HG03039 (cell line): ENCODE data around the gene PRRT1B.

Experiments
- ATAC-seq: cut with Tn5 transposase; IDR thresholded peaks from one replicate; pipeline ENCODE4 v1.9.1; 2021; ENCODE audit warnings: mild to moderate bottlenecking, moderate library complexity; ENCODE audit not compliant: unreplicated experiment

PRRT1B gene

DNA sequence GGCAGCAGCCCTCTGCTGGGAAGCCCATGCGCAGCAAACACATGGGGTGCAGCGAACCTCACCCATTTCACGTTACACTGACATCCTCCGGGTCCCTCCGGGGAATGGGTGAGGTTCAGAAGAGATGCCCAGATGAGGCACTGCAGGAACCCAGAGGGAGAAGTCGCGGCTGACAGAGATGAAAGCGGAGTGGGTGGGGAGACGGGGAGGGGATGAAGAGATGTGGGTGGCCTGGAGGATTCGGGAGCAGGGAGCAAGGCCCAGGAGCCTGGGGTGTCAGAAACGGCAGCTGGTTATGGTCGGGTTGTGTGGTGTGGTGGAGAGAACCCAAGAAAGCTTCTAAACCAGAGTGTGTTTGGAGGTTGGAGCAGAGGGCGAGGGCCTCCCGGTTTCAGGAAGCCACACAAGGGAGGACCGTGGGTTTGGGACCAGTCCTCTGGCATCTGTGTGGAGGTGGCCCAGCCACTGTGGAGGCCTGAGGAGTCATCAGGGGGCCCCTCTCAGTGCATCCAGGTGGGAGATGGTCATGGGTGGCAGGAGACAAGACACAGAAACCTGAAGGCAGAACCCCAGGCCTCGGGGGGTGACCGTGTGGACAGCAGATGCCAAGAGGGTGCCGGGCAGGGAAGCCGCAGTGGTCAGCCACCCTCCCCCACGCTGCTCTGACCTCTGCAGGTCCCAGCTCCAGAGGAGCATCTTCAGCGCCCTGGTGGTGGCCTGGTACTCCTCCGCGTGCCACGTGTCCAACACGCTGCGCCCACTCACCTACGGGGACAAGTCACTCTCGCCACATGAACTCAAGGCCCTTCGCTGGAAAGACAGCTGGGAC lies 22.9 kb upstream of the PRRT1B start:
- ATAC-seq: no peak

DNA sequence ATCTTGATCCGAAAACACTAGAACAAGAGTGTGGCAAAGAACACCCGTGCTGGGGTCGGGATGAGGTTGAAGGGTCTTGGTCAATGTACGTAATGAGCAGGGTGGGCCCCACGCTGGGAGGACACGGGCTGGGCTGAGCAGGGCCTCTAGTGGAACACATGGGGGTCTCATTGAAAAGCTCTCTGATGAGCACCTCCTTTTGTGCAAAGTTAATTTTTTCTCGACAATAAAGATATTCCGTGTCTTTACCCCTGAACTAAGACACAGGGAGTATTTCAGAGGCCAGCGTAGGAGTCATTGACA lies 22.3 kb upstream of the PRRT1B start:
- no peak for ATAC-seq

DNA sequence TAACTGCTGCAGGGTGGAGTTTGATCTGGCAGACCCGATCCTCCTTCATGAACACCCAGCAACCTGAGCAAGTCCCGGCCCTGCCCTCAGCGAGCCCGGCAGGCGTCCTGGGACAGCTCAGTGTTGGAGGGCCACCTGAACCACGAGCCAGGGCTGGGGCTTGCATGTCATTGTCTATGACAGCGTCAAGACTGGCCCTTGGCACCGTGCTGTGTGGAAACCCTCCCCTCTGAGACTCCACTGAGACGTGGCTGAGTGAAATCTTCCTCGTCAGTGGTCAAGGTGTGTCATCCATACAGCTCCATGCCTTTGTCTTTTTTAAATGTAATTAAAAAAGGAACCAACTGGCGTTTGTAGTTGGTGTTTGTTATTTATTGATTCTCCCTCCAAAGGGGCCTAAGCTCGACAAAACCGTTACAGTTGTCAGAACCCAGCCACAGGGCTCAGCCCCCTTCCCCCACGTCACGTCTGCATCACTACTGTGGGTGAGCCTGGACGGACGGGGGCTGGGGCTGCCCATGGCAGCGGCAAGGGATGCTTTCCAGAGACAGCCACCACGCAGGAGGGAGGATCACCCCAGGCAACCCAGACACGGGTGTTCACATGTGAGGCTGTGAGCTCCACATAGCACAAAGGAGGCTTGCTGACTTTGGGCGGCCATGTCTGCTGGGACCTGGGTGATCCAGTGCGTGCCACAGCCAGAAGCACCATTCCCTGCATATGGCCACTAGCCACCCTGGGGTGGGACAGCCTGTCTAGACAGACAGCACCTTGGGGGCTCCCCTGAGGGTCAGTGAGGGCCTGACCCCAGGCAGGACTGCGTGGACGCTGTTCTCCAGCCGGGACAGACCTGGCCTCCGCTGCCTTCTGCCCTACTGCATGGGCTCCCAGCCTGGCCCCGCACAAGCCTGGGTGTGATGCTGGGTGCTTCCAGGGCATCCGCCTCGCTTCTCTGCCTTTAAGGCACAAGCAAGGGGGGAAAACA lies 21.6 kb upstream of the PRRT1B start:
- ATAC-seq: no peak

DNA sequence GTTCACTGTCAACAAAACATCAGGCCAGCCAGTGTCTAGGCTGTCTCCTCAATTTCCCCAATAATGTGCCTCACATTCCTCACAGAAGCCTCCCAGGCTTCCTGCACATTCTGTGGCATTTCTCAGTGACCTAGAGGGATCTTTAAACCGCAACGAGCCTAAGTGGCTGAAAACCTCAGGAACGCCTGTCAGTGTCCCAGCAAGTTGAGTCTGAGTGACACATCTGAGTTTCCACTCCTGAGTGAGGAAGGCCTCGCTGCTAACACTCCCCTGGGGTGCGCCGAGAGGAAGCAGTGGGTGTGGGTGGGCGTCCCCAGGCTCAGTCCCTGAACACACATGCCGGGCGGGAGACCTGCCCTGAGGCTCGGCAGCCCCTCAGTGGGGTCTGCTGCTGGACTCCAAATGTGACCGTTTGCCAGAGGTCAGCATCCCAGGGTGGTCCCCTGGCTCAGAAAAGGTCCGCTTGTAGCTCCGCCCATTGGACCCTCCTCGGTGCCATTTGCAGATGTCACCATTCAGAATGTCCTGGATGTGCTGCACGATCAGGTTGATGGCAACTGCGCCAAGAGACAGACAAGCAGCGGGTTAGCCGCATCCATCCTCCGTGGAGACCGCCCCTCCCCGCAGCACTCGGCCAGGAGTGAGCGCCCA lies 20.5 kb upstream of the PRRT1B start:
- no peak for ATAC-seq

DNA sequence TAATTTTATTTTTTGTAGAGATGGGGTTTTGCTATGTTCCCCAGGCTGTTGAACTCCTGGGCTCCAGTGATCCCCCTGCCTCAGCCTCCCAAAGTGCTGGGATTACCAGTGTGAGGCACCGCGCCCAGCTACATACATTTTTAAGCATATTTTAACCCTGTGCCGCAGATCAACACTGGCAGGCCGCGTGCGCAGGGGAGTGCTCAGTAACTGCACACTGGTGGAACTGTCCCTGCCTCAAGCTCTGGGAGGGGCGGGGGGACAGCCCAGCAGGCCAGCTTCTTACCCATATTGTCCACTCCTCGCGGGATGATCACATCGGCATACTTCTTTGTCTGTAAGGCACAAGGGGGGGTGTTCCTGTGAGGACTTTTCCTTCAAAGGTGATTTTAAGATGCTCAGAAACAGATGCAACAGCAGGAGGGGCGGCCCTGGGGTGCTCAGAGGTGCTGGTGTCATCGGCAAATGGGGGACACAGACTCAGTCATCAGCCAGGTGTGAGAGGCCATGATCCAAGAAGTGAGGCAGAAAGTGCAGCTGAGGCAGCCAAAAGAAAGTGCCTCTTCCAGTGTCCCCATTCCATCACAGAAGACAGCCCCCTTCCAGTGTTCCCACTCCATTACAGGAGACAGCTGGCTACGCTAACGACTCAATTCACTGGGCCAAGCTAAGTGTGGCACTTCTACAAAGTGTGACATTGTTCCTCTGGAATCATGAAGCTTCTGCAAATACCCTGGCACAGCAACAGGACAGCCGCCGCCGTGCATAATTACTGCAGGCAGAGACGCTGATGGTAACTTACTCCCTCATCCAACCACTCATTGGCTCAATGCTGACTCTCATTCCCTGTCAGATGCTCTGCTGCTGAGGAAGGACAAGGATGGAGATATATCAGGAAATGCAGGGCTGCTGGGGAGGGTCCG lies 19.4 kb upstream of the PRRT1B start:
- ATAC-seq: no peak

DNA sequence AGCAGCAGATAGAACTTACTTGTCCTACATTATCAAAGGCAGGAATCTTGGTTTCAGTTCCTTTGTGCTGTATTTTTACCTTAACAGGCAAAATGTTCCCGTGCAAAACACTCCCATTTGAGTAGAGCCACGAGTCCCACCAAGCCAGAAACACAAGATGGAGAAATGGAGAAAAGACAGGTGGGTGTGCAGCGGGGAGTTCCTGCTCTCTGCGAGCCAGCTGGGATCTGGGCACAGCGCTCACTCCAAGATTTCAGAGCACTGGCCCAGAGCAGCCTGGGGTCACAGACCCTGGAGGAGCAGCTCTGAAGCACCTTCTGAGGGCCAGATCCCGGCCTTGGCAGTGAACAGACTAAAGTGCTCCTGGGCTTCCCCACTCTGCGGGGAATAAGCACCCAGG lies 17.1 kb upstream of the PRRT1B start:
- ATAC-seq: no peak

DNA sequence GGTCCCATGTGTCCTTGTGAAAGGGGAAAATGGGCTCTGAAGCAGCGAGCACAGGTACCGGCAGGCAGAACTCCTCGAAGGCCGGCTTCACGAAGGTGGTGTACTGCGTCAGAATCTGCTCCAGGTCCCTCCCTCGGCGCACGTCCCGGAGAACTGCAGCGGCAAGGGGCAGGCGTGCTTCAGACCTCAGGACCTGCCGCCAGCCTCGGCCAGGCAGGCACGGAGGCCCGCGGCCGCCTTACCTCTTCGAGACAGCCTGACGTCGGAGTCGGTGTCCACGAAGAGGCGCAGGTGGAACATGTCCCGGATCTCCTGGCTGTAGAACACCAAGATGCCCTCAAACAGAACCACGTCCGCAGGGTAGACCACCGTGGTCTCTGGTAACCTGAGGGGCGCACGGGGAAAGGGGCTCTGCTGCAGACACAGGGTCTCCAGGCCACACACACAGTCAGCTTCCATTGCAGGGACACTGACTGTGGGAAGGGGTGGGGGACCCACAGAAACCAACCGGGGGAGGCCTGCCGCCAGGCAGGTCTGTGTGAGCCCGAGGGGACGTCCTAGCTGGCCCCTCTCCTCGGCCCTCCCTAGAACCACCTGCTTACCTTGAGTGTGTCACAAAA lies 16.3 kb upstream of the PRRT1B start:
- no peak for ATAC-seq

DNA sequence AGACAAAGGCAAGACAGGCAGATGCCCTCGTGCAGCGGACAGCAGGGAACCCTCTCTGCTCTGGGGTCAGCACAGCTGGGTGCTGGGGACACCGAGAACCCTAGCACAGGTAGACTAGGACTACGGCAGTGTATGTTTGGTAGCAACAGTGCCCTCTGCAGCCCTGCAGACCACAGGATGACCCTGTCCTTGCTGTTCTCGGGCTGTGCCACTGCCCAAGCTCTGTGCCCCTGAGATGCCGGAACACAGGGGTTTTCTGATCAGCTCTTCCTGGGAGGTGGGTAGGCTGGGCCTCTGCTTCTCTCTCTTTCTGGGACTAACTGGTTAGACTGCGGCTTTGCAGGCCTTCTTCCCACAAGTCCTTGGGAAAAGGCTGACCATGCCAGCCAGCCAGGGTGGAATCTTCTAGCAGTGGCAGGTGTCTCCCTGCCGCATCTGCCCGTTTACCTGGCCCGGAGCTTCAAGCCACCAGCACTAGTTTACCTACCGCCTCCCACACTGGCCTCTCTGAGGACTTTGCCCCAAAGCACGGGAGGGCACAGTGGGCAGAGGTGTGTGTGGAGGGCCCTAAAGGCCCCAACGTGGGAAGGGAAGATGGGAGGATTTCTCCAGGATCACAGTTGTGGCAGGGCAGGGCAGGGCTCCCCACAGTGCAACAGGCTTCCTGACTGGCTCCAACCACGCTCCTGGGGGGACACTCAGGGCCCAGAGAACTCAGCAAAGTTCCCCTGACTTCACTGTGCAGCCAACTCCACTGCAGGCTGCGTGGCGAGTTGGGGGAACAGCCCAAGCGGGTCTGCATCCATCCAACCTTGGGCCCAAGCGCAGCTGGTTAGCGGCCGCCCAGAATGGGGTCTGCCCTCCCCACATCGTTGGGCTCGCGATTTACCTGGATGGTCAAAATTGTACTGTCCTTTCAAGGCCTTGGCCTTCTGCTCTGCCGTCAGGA lies 15.5 kb upstream of the PRRT1B start:
- ATAC-seq: no peak

DNA sequence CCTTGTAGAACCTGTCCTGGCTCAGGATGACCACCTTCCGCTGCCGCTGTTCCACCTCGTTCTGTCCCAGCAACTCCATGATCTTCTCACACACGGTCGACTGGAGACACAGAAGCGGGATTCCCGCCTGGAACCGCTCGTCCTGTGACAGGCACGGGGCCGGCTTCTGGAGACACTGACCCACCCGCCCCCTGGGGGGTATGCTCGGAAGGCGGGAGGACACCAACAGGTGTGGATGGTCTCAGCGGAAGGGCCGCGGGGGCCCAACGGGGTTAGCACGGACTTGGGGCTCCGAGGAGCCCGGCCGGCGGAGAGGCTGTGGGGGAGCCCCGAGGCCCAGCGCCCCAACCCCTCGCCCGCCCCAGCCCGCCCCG lies 14.8 kb upstream of the PRRT1B start:
- peak; percentile 21 for ATAC-seq

DNA sequence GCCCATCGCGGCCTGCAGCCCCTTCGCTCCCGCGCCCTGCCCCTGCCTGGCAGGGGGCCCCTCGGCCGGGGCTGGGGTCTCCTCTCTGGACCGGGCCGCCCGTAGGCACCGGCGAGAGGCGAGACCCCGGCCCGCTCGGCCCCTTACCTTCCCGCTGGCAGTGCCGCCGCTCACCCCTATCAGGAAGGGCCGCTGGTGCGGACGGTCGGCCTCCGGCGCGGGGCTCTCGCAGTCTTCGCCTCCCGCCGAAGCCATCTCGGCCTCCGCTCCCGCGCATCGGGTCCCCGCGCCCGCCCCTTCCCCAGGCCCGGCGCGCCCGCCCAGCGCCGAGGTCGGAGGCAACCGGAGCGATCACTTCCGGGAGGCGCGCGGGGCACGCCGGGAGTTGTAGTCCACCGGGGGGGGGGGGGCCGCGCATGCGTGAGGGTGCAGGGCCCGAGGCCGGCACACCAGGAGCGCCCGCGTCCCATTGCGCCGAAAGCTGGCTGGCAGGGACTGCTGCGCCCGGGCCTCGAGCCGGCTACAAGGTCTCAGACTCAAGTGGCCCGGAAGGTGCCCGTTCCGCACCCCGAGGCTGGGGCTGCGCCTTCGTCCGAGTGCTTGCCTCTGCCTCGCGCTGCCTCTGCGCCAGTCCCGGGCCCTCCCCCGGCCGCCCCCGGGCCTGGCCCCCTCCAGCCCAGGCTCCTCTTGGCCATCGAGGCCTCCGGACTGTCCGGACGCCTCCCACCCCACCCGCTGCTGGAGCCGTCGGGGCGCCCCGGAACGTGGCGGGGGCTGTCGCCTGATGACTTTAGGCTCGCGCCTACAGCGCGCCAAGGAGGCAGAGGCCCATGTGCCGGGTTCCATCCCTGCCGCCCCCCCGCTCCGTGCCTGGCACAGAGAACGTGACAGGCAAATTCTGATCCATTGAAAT lies 14.1 kb upstream of the PRRT1B start, which contains the start of gene UCK1:
UCK1 (minus strand) TSS at position 344 of the 913 bp plus-strand sequence; CDS start at position 255, 89 bp downstream.
- ATAC-seq: peak; percentile 55

DNA sequence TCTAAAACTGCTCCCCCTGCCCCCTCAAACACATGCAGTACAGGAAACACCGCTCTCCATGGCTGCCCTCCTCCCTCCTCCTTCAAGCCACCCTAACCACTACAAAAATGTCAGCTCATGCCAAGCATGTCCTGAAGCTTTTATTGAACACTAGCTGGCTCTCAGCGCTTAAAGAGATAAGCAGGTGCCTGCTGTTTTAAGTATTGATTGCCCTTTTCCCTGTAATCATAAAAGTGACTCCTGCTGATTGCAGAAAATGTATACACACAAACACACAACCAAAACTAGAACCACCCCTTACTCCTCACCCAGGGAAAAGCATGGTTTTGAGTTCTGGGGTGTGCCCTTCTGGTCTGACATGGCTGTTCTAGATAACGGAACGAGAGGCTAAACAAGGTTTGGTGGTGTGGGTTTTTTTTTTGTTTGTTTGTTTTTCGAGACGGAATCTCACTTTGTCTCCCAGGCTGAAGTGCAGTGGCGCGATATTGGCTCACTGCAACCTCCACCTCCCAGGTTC lies 10.5 kb upstream of the PRRT1B start:
- ATAC-seq: no peak

DNA sequence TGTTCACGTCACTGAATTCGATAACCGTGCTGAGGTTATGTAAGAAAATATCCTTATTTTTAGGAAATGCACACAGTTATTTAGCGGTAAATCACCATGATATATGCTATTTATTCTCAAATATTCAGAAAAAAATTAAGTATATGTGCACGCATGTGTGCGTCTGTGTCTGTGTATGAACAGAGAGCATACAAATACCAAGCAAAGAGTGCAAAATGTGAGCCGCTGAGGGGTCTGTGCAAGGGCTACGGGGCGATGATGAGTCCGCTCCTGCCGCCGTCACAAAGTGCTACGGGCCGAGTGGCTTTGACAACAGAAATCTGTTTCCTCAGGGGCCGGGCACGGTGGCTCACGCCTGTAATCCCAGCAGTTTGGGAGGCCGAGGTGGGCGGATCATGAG lies 7.4 kb upstream of the PRRT1B start:
- no peak for ATAC-seq

DNA sequence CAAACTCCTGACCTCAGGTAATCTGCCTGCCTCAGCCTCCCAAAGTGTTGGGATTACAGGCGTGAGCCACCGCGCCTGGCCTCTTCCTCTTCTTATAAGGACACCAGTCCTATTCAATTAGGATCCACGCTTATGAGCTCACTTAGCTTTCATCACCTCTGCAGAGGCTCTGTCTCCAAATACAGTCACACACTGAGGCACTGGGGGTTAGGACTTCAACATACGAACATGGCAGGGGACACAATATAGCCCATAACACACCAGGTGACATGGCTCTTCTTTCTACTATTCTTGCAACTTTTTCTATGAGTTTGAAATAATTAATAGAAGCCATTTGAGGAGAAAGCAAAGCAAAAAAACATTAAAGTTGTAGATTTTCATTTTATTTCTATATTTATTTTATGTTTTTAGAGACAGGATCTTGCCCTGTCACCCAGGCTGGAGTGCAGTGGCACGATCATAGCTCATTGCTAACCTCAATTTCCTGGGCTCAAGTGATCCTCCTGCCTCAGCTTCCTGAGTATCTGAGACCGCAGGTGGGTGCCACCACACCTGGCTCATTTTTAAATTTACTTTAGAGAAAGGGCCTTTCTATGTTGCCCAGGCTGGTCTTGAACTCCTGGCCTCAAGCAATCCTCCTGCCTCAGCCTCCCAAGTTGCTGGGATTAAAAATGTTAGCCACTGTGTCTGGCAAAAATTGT lies 6.0 kb upstream of the PRRT1B start:
- no peak for ATAC-seq

DNA sequence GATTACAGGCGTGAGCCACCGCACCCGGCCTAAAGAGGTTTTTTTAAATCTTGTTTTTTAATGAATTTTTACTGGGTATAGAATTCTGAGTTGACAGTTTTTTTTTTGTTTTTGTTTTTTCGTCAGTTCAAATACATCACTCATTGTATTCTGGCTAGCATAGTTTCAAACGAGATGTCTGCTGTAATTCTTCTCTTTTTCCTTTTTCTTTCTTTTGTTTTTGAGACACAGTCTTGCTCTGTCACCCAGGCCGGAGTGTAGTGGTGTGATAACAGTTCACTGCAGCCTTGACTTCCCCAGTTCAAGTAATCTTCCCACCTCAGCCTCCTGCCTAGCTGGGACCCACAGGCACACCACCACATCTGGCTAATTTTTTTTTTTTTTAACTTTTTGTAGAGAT lies 2.2 kb upstream of the PRRT1B start:
- ATAC-seq: no peak

DNA sequence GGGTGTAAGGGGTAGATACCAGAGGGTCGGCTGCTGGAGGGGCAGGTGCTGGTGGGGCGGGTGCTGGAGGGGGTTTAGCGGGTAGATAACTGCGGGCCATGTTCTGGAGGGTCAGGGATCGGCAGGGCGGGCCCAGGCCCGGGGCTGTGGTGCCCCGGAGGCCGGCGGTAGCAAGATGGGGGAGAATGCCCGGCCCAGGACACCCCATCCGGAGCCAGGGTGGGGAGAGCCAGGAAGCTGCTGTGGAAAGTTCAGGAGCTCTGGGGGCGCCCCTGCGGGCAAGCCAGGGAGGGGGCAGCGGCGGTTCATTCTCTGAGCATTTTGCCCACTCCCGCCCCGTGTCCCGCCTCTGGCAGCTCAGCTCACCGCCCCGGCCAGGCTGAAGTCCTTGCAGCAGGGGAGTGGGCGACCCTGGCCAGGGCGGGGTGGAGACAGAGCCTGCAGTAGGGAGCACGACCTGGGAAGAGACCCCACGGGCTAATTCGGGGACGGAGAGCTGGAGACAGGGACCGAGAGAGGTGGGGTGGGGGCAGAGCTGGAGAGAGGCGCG lies 538 bp downstream of the PRRT1B start:
- ATAC-seq: no peak

DNA sequence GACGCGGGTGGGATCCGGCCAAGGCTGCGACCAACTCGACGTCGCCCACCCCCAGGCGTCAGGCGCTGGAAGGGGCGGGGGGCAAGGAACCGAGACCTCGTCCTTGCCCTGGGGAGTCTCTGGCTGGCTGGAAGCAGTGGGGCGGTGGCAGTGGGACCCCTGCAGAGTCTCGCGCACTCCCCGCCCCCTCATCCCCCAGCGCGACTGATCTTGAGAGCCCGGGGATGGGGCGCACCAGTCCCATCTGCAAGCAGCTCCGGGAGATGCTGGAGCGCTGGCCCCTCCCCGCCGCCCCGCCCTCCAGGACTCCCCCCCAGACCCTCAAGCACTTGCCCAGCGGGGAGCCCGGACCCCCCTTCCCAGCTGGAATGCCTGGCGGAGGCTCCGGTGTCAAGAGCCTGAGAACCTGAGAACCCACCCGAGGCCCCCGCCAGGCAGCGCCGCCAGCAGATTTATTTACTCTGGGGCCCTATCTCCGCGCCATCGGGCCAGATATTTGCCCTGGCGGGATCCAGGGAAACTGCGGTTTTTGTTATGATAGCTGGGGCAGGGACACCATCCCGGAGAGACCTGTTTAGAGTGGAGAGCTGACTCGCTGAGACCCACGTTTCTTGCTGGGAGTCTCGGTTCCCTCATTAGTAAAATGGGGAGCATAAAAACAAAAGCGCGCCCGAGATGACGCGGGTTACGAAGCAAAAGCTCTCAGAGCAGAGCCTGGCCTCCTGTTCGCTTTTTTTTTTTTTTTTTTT lies 1.2 kb downstream of the PRRT1B start:
- ATAC-seq: no peak
